ENCODE results near the gene FBXW11.
A peak's percentile ranks its signal among the peaks of the same experiment; 100 is the strongest.

FBXW11 gene

DNA sequence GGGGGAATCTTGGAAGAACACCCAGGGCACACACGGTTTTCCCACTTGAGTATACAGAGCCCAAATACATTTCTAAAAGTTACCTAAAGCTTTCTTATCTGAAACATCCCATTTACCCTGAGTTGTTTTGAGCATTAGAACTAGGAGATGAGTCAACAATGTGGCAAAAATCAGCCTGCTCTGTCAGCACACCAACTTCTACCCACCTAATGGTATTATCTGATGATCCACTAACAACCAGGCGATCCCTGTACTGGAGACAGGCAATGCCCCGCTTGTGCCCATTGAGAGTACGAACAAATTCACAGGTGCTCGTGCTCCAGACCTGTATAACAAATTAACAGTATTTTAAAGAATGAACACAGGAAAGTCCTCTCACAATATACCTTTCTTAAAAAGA lies 133.8 kb downstream of the FBXW11 start:
- H3K27me3 ChIP-seq (ENCODE audit: insufficient read depth, poor library complexity, severe bottlenecking), result no peaks in the 10 kb centered on the region
- H3K27ac ChIP-seq (replicated peaks), result peak overlapping the region; percentile 89
- TF ChIP-seq, protein P1, sequence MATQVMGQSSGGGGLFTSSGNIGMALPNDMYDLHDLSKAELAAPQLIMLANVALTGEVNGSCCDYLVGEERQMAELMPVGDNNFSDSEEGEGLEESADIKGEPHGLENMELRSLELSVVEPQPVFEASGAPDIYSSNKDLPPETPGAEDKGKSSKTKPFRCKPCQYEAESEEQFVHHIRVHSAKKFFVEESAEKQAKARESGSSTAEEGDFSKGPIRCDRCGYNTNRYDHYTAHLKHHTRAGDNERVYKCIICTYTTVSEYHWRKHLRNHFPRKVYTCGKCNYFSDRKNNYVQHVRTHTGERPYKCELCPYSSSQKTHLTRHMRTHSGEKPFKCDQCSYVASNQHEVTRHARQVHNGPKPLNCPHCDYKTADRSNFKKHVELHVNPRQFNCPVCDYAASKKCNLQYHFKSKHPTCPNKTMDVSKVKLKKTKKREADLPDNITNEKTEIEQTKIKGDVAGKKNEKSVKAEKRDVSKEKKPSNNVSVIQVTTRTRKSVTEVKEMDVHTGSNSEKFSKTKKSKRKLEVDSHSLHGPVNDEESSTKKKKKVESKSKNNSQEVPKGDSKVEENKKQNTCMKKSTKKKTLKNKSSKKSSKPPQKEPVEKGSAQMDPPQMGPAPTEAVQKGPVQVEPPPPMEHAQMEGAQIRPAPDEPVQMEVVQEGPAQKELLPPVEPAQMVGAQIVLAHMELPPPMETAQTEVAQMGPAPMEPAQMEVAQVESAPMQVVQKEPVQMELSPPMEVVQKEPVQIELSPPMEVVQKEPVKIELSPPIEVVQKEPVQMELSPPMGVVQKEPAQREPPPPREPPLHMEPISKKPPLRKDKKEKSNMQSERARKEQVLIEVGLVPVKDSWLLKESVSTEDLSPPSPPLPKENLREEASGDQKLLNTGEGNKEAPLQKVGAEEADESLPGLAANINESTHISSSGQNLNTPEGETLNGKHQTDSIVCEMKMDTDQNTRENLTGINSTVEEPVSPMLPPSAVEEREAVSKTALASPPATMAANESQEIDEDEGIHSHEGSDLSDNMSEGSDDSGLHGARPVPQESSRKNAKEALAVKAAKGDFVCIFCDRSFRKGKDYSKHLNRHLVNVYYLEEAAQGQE (IDR thresholded peaks at IDR 0.05; ENCODE audit: insufficient replicate concordance, low read depth), result no peak
- TF ChIP-seq SPI1 (IDR thresholded peaks at IDR 0.05; ENCODE audit: borderline replicate concordance, low read depth) (no peak), POLR2AphosphoS5 (IDR thresholded peaks at IDR 0.05; ENCODE audit: low read depth) (no peak), GABPA (IDR thresholded peaks at IDR 0.05; ENCODE audit: low read depth) (no peak)
- TF ChIP-seq, protein P2, sequence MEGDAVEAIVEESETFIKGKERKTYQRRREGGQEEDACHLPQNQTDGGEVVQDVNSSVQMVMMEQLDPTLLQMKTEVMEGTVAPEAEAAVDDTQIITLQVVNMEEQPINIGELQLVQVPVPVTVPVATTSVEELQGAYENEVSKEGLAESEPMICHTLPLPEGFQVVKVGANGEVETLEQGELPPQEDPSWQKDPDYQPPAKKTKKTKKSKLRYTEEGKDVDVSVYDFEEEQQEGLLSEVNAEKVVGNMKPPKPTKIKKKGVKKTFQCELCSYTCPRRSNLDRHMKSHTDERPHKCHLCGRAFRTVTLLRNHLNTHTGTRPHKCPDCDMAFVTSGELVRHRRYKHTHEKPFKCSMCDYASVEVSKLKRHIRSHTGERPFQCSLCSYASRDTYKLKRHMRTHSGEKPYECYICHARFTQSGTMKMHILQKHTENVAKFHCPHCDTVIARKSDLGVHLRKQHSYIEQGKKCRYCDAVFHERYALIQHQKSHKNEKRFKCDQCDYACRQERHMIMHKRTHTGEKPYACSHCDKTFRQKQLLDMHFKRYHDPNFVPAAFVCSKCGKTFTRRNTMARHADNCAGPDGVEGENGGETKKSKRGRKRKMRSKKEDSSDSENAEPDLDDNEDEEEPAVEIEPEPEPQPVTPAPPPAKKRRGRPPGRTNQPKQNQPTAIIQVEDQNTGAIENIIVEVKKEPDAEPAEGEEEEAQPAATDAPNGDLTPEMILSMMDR (IDR thresholded peaks at IDR 0.05; ENCODE audit: insufficient read depth, low read length), result no peak
- no peak for DNase-seq (ENCODE audit: low read depth in 1 of 2, low spot score in 1 of 2)
- H3K4me3 ChIP-seq (replicated peaks; ENCODE audit: insufficient read depth, low read length), result no peak overlapping the region

DNA sequence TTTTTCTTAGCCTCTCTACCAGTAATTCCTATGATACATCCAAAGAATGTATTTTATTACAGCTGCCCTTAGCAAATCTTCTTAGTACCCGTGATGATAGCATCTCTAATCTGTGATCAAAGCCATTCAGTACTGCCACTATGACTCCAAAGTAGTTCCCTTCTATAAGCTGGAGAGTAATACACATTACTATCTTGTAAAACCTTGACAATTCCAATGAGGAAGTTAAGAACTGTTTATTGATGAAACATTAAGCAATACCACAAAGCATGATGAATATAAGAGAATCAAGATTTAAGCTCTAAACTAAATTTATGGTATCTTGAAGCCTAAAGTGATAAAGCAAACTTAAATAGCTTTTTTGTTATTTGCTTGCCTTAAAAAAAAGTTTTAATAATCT lies 134.7 kb downstream of the FBXW11 start:
- DNase-seq (ENCODE audit: low read depth in 1 of 2, low spot score in 1 of 2), result no peak
- no peaks in the 10 kb centered on the region for H3K27me3 ChIP-seq (ENCODE audit: insufficient read depth, poor library complexity, severe bottlenecking)
- TF ChIP-seq, protein P2 (IDR thresholded peaks at IDR 0.05; ENCODE audit: insufficient read depth, low read length), result no peak
- TF ChIP-seq POLR2AphosphoS5 (IDR thresholded peaks at IDR 0.05; ENCODE audit: low read depth), result no peak
- no peak for TF ChIP-seq SPI1 (IDR thresholded peaks at IDR 0.05; ENCODE audit: borderline replicate concordance, low read depth)
- TF ChIP-seq, protein P1 (IDR thresholded peaks at IDR 0.05; ENCODE audit: insufficient replicate concordance, low read depth), result no peak
- TF ChIP-seq GABPA (IDR thresholded peaks at IDR 0.05; ENCODE audit: low read depth), result no peak
- peak overlapping the region; percentile 89 for H3K27ac ChIP-seq (replicated peaks)
- no peak overlapping the region for H3K4me3 ChIP-seq (replicated peaks; ENCODE audit: insufficient read depth, low read length)

DNA sequence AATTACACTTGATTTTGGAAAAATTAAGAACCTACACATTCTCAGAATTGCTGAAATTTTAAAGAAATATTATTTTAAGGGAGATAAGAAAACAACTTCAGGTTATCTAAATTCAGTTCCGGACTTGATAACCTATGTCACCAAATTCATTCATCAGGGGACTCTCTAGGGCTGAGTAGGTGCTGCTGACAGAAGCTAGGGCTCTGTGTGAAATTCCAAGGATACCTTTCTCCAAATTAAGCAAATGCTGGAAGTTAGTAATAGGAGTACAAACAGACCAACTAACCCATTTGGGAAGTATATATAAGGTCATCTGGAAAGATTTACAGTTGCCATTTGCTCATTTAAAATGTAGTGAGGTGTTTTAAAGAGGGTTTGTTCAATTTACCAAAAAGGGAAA lies 136.5 kb downstream of the FBXW11 start:
- DNase-seq (ENCODE audit: low read depth in 1 of 2, low spot score in 1 of 2), result no peak
- H3K4me3 ChIP-seq (replicated peaks; ENCODE audit: insufficient read depth, low read length), result no peak overlapping the region
- TF ChIP-seq SPI1 (IDR thresholded peaks at IDR 0.05; ENCODE audit: borderline replicate concordance, low read depth) (no peak), POLR2AphosphoS5 (IDR thresholded peaks at IDR 0.05; ENCODE audit: low read depth) (no peak), GABPA (IDR thresholded peaks at IDR 0.05; ENCODE audit: low read depth) (no peak)
- TF ChIP-seq, protein P1 (IDR thresholded peaks at IDR 0.05; ENCODE audit: insufficient replicate concordance, low read depth), result no peak
- TF ChIP-seq, protein P2 (IDR thresholded peaks at IDR 0.05; ENCODE audit: insufficient read depth, low read length), result no peak
- H3K27me3 ChIP-seq (ENCODE audit: insufficient read depth, poor library complexity, severe bottlenecking), result no peaks in the 10 kb centered on the region
- H3K27ac ChIP-seq (replicated peaks), result no peak overlapping the region
